VCaP (cell line): ENCODE results near the gene B3GAT3.
A peak's percentile ranks its signal among the peaks of the same experiment; 100 is the strongest.
"Not testable (repeated sequence)": the region's sequence is repeated elsewhere in the genome, so short reads cannot be mapped to it uniquely, and the experiment has no call there.

Source experiments
- H3K27ac ChIP-seq: fragments of 450-650 bp; 2 replicates; pipeline ENCODE4 v1.5.1; 2017
- CTCF ChIP-seq: fragments of 450-650 bp; conservative IDR thresholded peaks from 2 replicates; pipeline ENCODE4 v1.5.1; 2017; ENCODE audit warnings: mild to moderate bottlenecking, moderate library complexity

The B3GAT3 gene

DNA sequence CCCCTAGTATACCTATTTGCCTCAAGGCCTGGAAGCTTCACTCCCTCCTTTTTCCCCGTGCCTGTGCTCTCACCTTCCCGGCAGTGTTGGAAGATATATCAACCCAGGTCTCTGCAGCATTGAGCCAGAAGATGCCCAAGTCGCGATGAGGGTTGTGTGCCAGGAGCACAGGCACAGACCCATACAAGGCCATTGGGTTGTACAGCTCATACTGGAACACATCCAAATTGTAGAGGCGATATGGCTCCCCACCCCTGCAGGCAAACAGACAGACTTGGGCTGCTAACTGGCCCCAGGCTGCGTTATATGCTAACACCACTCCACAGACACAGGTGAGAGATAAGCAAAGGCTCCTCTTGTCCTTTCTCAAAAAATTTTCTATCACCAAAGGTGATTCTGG lies 10.7 kb upstream of the B3GAT3 start:
- no peak overlapping the region for H3K27ac ChIP-seq
- no peak for TF ChIP-seq CTCF

GRCh38 chr11:62627713-62628112 lies 5.9 kb upstream of the B3GAT3 start:
- no peak overlapping the region for H3K27ac ChIP-seq
- TF ChIP-seq CTCF, result no peak

DNA sequence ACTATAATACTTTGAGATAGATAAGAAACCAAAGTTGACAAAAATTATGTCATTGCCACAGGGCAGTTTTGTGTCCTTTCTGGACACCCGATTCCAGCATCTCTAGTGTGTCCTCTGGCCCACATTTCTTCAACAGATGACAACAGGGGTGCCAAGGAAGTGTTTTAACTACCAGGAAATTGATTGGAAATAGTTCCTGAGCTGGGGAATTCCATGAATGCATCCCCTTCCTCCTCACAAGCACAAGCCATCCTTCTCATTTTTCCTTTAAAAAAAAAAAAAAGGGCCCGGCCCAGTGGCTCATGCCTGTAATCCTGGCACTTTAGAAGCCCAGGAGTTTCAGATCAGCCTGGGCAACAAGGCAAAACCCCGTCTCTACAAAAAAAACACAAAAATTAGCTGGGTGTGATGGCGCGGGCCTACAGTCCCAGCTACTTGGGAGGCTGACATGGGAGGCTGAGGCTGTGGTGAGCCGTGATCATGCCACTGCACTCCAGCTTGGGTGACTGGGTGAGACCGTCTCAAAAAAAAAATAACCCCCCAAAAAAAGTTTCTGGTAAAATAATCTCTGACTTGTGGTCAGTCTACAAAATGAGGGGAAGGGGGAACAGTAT lies 797 bp upstream of the B3GAT3 start:
- H3K27ac ChIP-seq, result peak overlapping the region; percentile 92
- TF ChIP-seq CTCF, result no peak

- peak overlapping the region; percentile 92 for H3K27ac ChIP-seq
- no peak for TF ChIP-seq CTCF
These were observed 689 bp downstream of the B3GAT3 start for GRCh38 chr11:62621027-62621566.

GRCh38 chr11:62616957-62617356 lies 4.8 kb downstream of the B3GAT3 start:
- not testable (repeated sequence) for H3K27ac ChIP-seq

- no peak for TF ChIP-seq CTCF
- H3K27ac ChIP-seq, result no peak overlapping the region
These were observed 6.3 kb downstream of the B3GAT3 start for GRCh38 chr11:62615521-62615920.

- H3K27ac ChIP-seq, result peak overlapping the region; percentile 87
- TF ChIP-seq CTCF, result no peak
These were observed 7.5 kb downstream of the B3GAT3 start for GRCh38 chr11:62614275-62614674.

- TF ChIP-seq CTCF, result no peak
- H3K27ac ChIP-seq, result peak overlapping the region; percentile 87
These were observed 8.5 kb downstream of the B3GAT3 start for GRCh38 chr11:62613291-62613778.
